H1 (cell line): ENCODE results near the gene KRT14. TPM values are rescaled to one million over a fixed set of nuclear protein-coding genes. Genes with fewer than 3 reads are reported as not detected.

ENCODE experiments used
- ASH2L ChIP-seq: fragments of 200-600, 300-600 bp; sonication (generic); IDR thresholded peaks from one replicate; pipeline ENCODE4 v1.7.1; 2017; ENCODE audit warnings: low read length
- CEBPB ChIP-seq: IDR thresholded peaks from 2 replicates; pipeline ENCODE4 v1.6.1; 2012; ENCODE audit warnings: low read depth, low read length
- CHD2 ChIP-seq: IDR thresholded peaks from 2 replicates; pipeline ENCODE4 v1.6.1; 2012; ENCODE audit warnings: low read length, improper control_type of control experiment
- NANOG ChIP-seq: IDR thresholded peaks from 2 replicates; pipeline ENCODE4 v1.6.1; 2011; ENCODE audit warnings: low read length, low read depth, mild to moderate bottlenecking, inconsistent platforms; ENCODE audit not compliant: insufficient read depth, poor library complexity, severe bottlenecking
- TAF1 ChIP-seq: IDR thresholded peaks from 2 replicates; pipeline ENCODE4 v1.6.1; 2011; ENCODE audit warnings: mild to moderate bottlenecking, low read depth, low read length
- TEAD4 ChIP-seq: IDR thresholded peaks from 2 replicates; pipeline ENCODE4 v1.6.1; 2012; ENCODE audit warnings: low read depth, low read length, inconsistent platforms, mixed read lengths
- YY1 ChIP-seq: IDR thresholded peaks from 2 replicates; pipeline ENCODE4 v1.6.1; 2011; ENCODE audit warnings: low read depth, mild to moderate bottlenecking, low read length
- polyA plus RNA-seq, 7 experiments: library from polyadenylated mRNA; depleted of rRNA in 3 of 7; stranded (reverse) in 5 of 7; unstranded in 2 of 7; fragments of >200 nt in 5 of 7; fragments of 200-250 nt in 2 of 7; gene quantifications; 1 replicate in 5 of 7; 2 replicates in 1 of 7; 4 replicates in 1 of 7; pipeline versions ENCODE4 v1.2.1 to v1.2.3, GENCODE V29; 2011 to 2013; ENCODE audit warnings: missing spikeins in 2 of 7, mixed read lengths in 2 of 7
- total RNA-seq: library from RNA; stranded (reverse); fragmentation: NEBNext Ultra II Directional; extraction: Animal tissue kit (Norgen Biotek cat#: 25700); gene quantifications from 2 replicates; pipeline ENCODE4 v1.2.1, GENCODE V29; 2021

KRT14 gene
- total and polyA plus RNA-seq, 2 of the 8 experiments (the other 6 are each of a cell fraction or from before 2014, with no cell fraction given) = 0.35 TPM; not detected in 1

DNA sequence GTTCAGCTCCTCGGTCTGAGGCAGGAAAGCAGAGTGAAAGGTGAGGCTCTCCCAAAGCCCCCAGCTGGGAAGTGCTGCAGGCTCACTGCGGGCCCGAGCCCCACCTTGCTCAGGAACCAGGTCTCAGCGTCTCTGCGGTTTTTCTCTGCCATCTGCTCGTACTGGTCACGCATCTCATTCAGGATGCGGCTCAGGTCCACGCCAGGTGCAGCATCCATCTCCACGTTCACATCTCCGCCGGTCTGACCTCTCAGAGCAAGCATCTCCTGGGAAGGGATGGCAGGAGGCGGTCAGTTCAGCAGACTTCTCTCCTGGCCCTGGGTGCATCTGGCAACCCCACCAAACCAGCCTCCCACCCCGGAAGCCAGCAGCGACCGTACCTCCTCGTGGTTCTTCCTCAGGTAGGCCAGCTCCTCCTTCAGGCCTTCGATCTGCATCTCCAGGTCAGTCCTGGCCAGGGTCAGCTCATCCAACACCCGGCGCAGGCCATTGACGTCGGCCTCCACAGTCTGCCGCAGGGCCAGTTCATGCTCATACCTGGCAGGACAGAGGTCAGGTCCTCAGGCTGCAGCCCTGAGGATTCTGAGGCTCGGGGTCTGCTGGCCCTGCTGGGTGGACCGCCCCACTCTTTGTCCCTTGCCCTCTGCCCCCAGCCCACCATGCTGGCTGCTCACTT is 24.4 kb upstream of the KRT14 start (continued):
- TF ChIP-seq CEBPB (no peak), CHD2 (no peak), NANOG (no peak), TEAD4 (no peak), ASH2L (no peak), TAF1 (no peak), YY1 (no peak)
